Calu3 (cell line): ENCODE data around the gene UCP3. TPM values are rescaled to one million over a fixed set of nuclear protein-coding genes. Genes with fewer than 3 reads are reported as not detected.

Source experiments
- BruUV-seq: library from RNA; stranded (reverse); fragments of 400-500 nt; replicated peaks from 2 replicates; lab custom pipeline; 2021; lab: Mats Ljungman, UMichigan
- CTCF ChIA-PET: fragments of 300-600 bp; sonication (Branson Sonifier 250); formaldehyde crosslinking; loops from one replicate; lab custom pipeline; 2022; ENCODE audit warnings: antibody characterized with exemption; lab: Charles Lee
- DNase-seq: peaks from one replicate; pipeline ENCODE4 v3.0.0; 2022
- H3K27ac Mint-ChIP-seq: one replicate; pipeline ENCODE4 v1.8.0; 2022; ENCODE audit warnings: mixed read lengths; ENCODE audit not compliant: unreplicated experiment
- H3K27me3 Mint-ChIP-seq: one replicate; pipeline ENCODE4 v1.8.0; 2022; ENCODE audit warnings: mixed read lengths; ENCODE audit not compliant: unreplicated experiment
- H3K36me3 Mint-ChIP-seq: one replicate; pipeline ENCODE4 v1.8.0; 2022; ENCODE audit warnings: mild to moderate bottlenecking, moderate library complexity, mixed read lengths; ENCODE audit not compliant: insufficient read depth, unreplicated experiment
- H3K4me1 Mint-ChIP-seq: one replicate; pipeline ENCODE4 v1.8.0; 2022; ENCODE audit warnings: mild to moderate bottlenecking, low read depth, mixed read lengths; ENCODE audit not compliant: unreplicated experiment
- H3K4me3 Mint-ChIP-seq: one replicate; pipeline ENCODE4 v1.8.0; 2022; ENCODE audit warnings: mild to moderate bottlenecking, low read depth, moderate library complexity, mixed read lengths; ENCODE audit not compliant: unreplicated experiment
- H3K9me3 Mint-ChIP-seq: one replicate; pipeline ENCODE4 v1.8.0; 2022; ENCODE audit warnings: low read depth, mixed read lengths; ENCODE audit not compliant: unreplicated experiment
- CTCF ChIP-seq: fragments of 200-600 bp; IDR thresholded peaks from one replicate; pipeline ENCODE4 v1.8.0; 2022; ENCODE audit warnings: antibody characterized with exemption; ENCODE audit not compliant: unreplicated experiment
- intact Hi-C: fragments of 100-400 bp; cut with micrococcal nuclease; formaldehyde crosslinking; loops from one replicate; pipeline ENCODE4 v1.10.0; 2022; ENCODE audit not compliant: unreplicated experiment
- total RNA-seq: library from RNA; stranded (reverse); gene quantifications from 2 replicates; pipeline ENCODE4 v1.2.3, GENCODE V29; 2022

The UCP3 gene
- total RNA-seq, 1 experiment from 2014 or later = 1.9 TPM

GRCh38 chr11:73958521-73959141, 50.3 kb downstream of the UCP3 start:
- BruUV-seq = no TSS peak
- TF ChIP-seq CTCF = no peak
- intact Hi-C loops = no loop called here
- no peaks in the 10 kb centered on the region for H3K9me3 Mint-ChIP-seq
- DNase-seq = no peak
- peaks cover 8% of the 10 kb centered on the region for H3K36me3 Mint-ChIP-seq
- H3K4me3 Mint-ChIP-seq = no peak overlapping the region
- CTCF ChIA-PET = no interaction called here
- no peak overlapping the region for H3K27ac Mint-ChIP-seq
- H3K27me3 Mint-ChIP-seq = no peaks in the 10 kb centered on the region
- peaks cover 12% of the 10 kb centered on the region for H3K4me1 Mint-ChIP-seq

- no peak for TF ChIP-seq CTCF
- no peaks in the 10 kb centered on the region for H3K27me3 Mint-ChIP-seq
- no peaks in the 10 kb centered on the region for H3K9me3 Mint-ChIP-seq
- intact Hi-C loops = no loop called here
- H3K36me3 Mint-ChIP-seq = peaks cover 16% of the 10 kb centered on the region
- CTCF ChIA-PET = no interaction called here
- DNase-seq = no peak
- no peak overlapping the region for H3K4me3 Mint-ChIP-seq
- BruUV-seq = no TSS peak
- peaks cover 20% of the 10 kb centered on the region for H3K4me1 Mint-ChIP-seq
- H3K27ac Mint-ChIP-seq = no peak overlapping the region
Measured at GRCh38 chr11:73957654-73958361, 51.1 kb downstream of the UCP3 start.

- H3K36me3 Mint-ChIP-seq = peaks cover 17% of the 10 kb centered on the region
- no peaks in the 10 kb centered on the region for H3K27me3 Mint-ChIP-seq
- H3K9me3 Mint-ChIP-seq = no peaks in the 10 kb centered on the region
- no peak for TF ChIP-seq CTCF
- H3K4me3 Mint-ChIP-seq = no peak overlapping the region
- CTCF ChIA-PET = no interaction called here
- no TSS peak for BruUV-seq
- no peak for DNase-seq
- peaks cover 27% of the 10 kb centered on the region for H3K4me1 Mint-ChIP-seq
- H3K27ac Mint-ChIP-seq = no peak overlapping the region
- intact Hi-C loops = no loop called here
Measured at GRCh38 chr11:73956876-73957653, 51.8 kb downstream of the UCP3 start.

- BruUV-seq = no TSS peak
- no peak overlapping the region for H3K4me3 Mint-ChIP-seq
- TF ChIP-seq CTCF = no peak
- CTCF ChIA-PET = interaction anchor here (1.5 kb wide), 1 partner anchor 20 kb away, joined by 3 read pairs; no protein-coding TSS in a partner anchor
- H3K27me3 Mint-ChIP-seq = no peaks in the 10 kb centered on the region
- intact Hi-C loops = loop anchor here (1.0 kb wide), 1 partner anchor 18 kb away; no protein-coding TSS in a partner anchor
- H3K27ac Mint-ChIP-seq = peak overlapping the region; percentile 24
- H3K36me3 Mint-ChIP-seq = peaks cover 10% of the 10 kb centered on the region
- peaks cover 38% of the 10 kb centered on the region for H3K4me1 Mint-ChIP-seq
- H3K9me3 Mint-ChIP-seq = peaks cover under 1% of the 10 kb centered on the region
- DNase-seq = no peak
Measured at GRCh38 chr11:73951797-73952196, 57.1 kb downstream of the UCP3 start.
